ENCODE results near the gene NR1D2. TPM values are rescaled to one million over a fixed set of nuclear protein-coding genes. Genes with fewer than 3 reads are reported as not detected.
"Not testable (repeated sequence)": the region's sequence is repeated elsewhere in the genome, so short reads cannot be mapped to it uniquely, and the experiment has no call there.

Gene NR1D2
- total and polyA plus RNA-seq, 2 of the 13 experiments (the other 11 are each of a cell fraction or from before 2014, with no cell fraction given): 5.3 to 8.1 TPM

- H3K4me1 ChIP-seq (ENCODE audit: insufficient read depth, low read length): no peaks in the 10 kb centered on the region
- FAIRE-seq: no peak
- 2% methylated on average over 3 of the region's 3 CpGs for WGBS (ENCODE audit: low lambda C conversion rate)
- BruUV-seq (replicated peaks): no TSS peak
- intact Hi-C loops (cut with micrococcal nuclease; ENCODE audit: unreplicated experiment) (no loop called here), in situ Hi-C loops (cut with HindIII; ENCODE audit: extremely low pct_ligation_motif_present, low pct_unique_long_range_greater_than_20kb) (no loop called here)
- TF ChIP-seq NRL (CRISPR knock-in tag; IDR thresholded peaks at IDR 0.05; ENCODE audit: borderline replicate concordance): no peak
- peak; percentile 57 for TF ChIP-seq MAFF (IDR thresholded peaks at IDR 0.05; ENCODE audit: low read depth, low read length)
- no peak for TF ChIP-seq ZNF577 (CRISPR knock-in tag; IDR thresholded peaks at IDR 0.05; ENCODE audit: borderline replicate concordance, low read depth)
- TF ChIP-seq ZBTB49 (CRISPR knock-in tag; IDR thresholded peaks at IDR 0.05; ENCODE audit: borderline replicate concordance): no peak
- TF ChIP-seq ZNF274 (CRISPR knock-in tag; IDR thresholded peaks at IDR 0.05): no peak
- TF ChIP-seq MXD3 (CRISPR knock-in tag; IDR thresholded peaks at IDR 0.05): no peak
- TF ChIP-seq CBX1 (IDR thresholded peaks at IDR 0.05; ENCODE audit: low read depth): no peak
- peak; percentile 54 to 71 for TF ChIP-seq MAFK (conservative IDR thresholded peaks at IDR 0.05 in 1 of 2, IDR thresholded peaks at IDR 0.05 in 1 of 2; ENCODE audit: low read length in 2 of 2)
- no peak for TF ChIP-seq NCOR1 (IDR thresholded peaks at IDR 0.05; ENCODE audit: borderline replicate concordance, low read length)
- TF ChIP-seq ZNF549 (CRISPR knock-in tag; IDR thresholded peaks at IDR 0.05): no peak
- TF ChIP-seq, protein P1, sequence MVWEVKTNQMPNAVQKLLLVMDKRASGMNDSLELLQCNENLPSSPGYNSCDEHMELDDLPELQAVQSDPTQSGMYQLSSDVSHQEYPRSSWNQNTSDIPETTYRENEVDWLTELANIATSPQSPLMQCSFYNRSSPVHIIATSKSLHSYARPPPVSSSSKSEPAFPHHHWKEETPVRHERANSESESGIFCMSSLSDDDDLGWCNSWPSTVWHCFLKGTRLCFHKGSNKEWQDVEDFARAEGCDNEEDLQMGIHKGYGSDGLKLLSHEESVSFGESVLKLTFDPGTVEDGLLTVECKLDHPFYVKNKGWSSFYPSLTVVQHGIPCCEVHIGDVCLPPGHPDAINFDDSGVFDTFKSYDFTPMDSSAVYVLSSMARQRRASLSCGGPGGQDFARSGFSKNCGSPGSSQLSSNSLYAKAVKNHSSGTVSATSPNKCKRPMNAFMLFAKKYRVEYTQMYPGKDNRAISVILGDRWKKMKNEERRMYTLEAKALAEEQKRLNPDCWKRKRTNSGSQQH (CRISPR knock-in tag; IDR thresholded peaks at IDR 0.05; ENCODE audit: low read depth): no peak
- no peak for TF ChIP-seq ZNF354B (CRISPR knock-in tag; IDR thresholded peaks at IDR 0.05)
- TF ChIP-seq MZF1 (CRISPR knock-in tag; IDR thresholded peaks at IDR 0.05; ENCODE audit: borderline replicate concordance): no peak
- TF ChIP-seq EP300 (IDR thresholded peaks at IDR 0.05; ENCODE audit: low read depth in 2 of 2, low read length in 2 of 2): no peak
- TF ChIP-seq EP300 (CRISPR knock-in tag; IDR thresholded peaks at IDR 0.05; ENCODE audit: borderline replicate concordance): no peak
- TF ChIP-seq ZNF160 (CRISPR knock-in tag; IDR thresholded peaks at IDR 0.05): no peak
- no peak for TF ChIP-seq ZNF724P (CRISPR knock-in tag; IDR thresholded peaks at IDR 0.05; ENCODE audit: borderline replicate concordance)
- H3K36me3 ChIP-seq (replicated peaks in 1 of 2; ENCODE audit: control insufficient read depth in 1 of 2, insufficient read depth in 2 of 2, low read length in 2 of 2): no peaks in the 10 kb centered on the region
- no peak overlapping the region for H3K27ac ChIP-seq (ENCODE audit: extremely low read length, insufficient read depth, low read length)
- no peak for DNase-seq (ENCODE audit: low spot score)
- no peaks in the 10 kb centered on the region for H4K20me1 ChIP-seq (ENCODE audit: insufficient read depth, low read length)
- H3K79me2 ChIP-seq (ENCODE audit: insufficient read depth, low read length): no peaks in the 10 kb centered on the region
- ATAC-seq: no peak
- peaks cover 1 to 6% of the 10 kb centered on the region in 2 experiments; a peak in 4 of 5 replicates for H3K27me3 ChIP-seq (ENCODE audit: control insufficient read depth in 1 of 2, insufficient read depth in 2 of 2, low read length in 2 of 2)
- CTCF ChIA-PET (ENCODE audit: low intra/inter-chr PET ratio, low total read pairs): no interaction called here
- no peak overlapping the region for H3K4me2 ChIP-seq (ENCODE audit: low read depth, low read length)
- no peak overlapping the region for H3K4me3 ChIP-seq (replicated peaks in 1 of 3; ENCODE audit: insufficient read depth in 1 of 3, low read depth in 2 of 3, low read length in 3 of 3)
- no peaks in the 10 kb centered on the region for H3K9me3 ChIP-seq (ENCODE audit: low read length)
- POLR2A ChIA-PET: no interaction called here
- H2AFZ ChIP-seq (ENCODE audit: low read length): no peak overlapping the region
- no peak overlapping the region for H3K9ac ChIP-seq (ENCODE audit: insufficient read depth, low read depth, low read length)
Measured at GRCh38 chr3:24025805-24026204, 80.7 kb downstream of the NR1D2 start.

DNA sequence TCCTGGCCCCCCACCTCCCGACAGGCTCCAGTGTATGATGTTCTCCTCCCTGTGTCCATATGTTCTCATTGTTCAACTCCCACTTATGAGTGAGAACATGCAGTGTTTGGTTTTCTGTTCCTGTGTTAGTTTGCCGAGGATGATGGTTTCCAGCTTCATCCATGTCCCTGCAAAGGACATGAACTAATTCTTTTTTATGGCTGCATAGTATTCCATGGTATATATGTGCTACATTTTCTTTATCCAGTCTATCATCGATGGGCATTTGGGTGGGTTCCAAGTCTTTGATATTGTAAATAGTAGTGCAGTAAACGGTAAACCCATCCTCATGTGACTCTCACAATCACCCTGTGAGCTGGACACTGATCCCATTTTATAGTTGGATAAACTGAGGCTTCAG lies 81.6 kb downstream of the NR1D2 start:
- in situ Hi-C loops (cut with HindIII; ENCODE audit: extremely low pct_ligation_motif_present, low pct_unique_long_range_greater_than_20kb); FAIRE-seq; H3K27ac ChIP-seq (ENCODE audit: extremely low read length, insufficient read depth, low read length); H2AFZ ChIP-seq (ENCODE audit: low read length); intact Hi-C loops (cut with micrococcal nuclease; ENCODE audit: unreplicated experiment); POLR2A ChIA-PET; H3K9me3 ChIP-seq (ENCODE audit: low read length); H3K79me2 ChIP-seq (ENCODE audit: insufficient read depth, low read length); ATAC-seq; CTCF ChIA-PET (ENCODE audit: low intra/inter-chr PET ratio, low total read pairs); H3K4me2 ChIP-seq (ENCODE audit: low read depth, low read length); H4K20me1 ChIP-seq (ENCODE audit: insufficient read depth, low read length); H3K27me3 ChIP-seq (ENCODE audit: control insufficient read depth in 1 of 2, insufficient read depth in 2 of 2, low read length in 2 of 2); DNase-seq (ENCODE audit: low spot score); BruUV-seq (replicated peaks); H3K9ac ChIP-seq (ENCODE audit: insufficient read depth, low read depth, low read length); H3K4me1 ChIP-seq (ENCODE audit: insufficient read depth, low read length); H3K4me3 ChIP-seq (replicated peaks in 1 of 3; ENCODE audit: insufficient read depth in 1 of 3, low read depth in 2 of 3, low read length in 3 of 3); H3K36me3 ChIP-seq (replicated peaks in 1 of 2; ENCODE audit: control insufficient read depth in 1 of 2, insufficient read depth in 2 of 2, low read length in 2 of 2): not testable (repeated sequence)
- WGBS (ENCODE audit: low lambda C conversion rate): 0% methylated on average over 4 of the region's 4 CpGs

All from HepG2 (cell line).